SK-N-SH treated with all-trans-retinoic acid at 6 μM for 48 hours (cell line): ENCODE results near the gene LYRM4.

Experiments
- ATAC-seq: fragments of 200-7000 bp; cut with Tn5 transposase; 3 replicates; pipeline ENCODE4 v1.9.1; 2020; ENCODE audit warnings: mild to moderate bottlenecking, moderate library complexity
- ARNTL ChIP-seq: fragments of 450-650 bp; formaldehyde crosslinking; IDR thresholded peaks from 2 replicates; pipeline ENCODE4 v1.5.0; 2020; ENCODE audit warnings: low read depth, mild to moderate bottlenecking, moderate library complexity, borderline replicate concordance
- BACH2 ChIP-seq: fragments of 250-450 bp; sonication (Bioruptor Pico); IDR thresholded peaks from 2 replicates; pipeline ENCODE4 v1.9.0; 2021; ENCODE audit warnings: mild to moderate bottlenecking, borderline replicate concordance
- CREB5 ChIP-seq: fragments of 250-450 bp; sonication (Bioruptor Pico); IDR thresholded peaks from 2 replicates; pipeline ENCODE4 v1.5.1; 2020; ENCODE audit warnings: low read depth, mild to moderate bottlenecking, moderate library complexity
- CSDC2 ChIP-seq: fragments of 250-450 bp; sonication (Bioruptor Pico); IDR thresholded peaks from 2 replicates; pipeline ENCODE4 v1.5.0; 2020; ENCODE audit warnings: mild to moderate bottlenecking, moderate library complexity
- ESRRG ChIP-seq: fragments of 250-450 bp; sonication (Bioruptor Pico); IDR thresholded peaks from 2 replicates; pipeline ENCODE4 v1.6.1; 2021; ENCODE audit warnings: mild to moderate bottlenecking
- GLIS3 ChIP-seq: fragments of 250-450 bp; sonication (Bioruptor Pico); IDR thresholded peaks from 2 replicates; pipeline ENCODE4 v1.5.0; 2020; ENCODE audit warnings: mild to moderate bottlenecking, moderate library complexity
- OSR1 ChIP-seq: fragments of 250-450 bp; sonication (Bioruptor Pico); IDR thresholded peaks from 2 replicates; pipeline ENCODE4 v1.8.0; 2022; ENCODE audit warnings: moderate library complexity, mild to moderate bottlenecking, inconsistent platforms
- POU6F1 ChIP-seq: fragments of 250-450 bp; sonication (Bioruptor Pico); IDR thresholded peaks from 2 replicates; pipeline ENCODE4 v1.8.0; 2021; ENCODE audit warnings: low read depth, mild to moderate bottlenecking, moderate library complexity, borderline replicate concordance
- RARB ChIP-seq: fragments of 250-450 bp; sonication (Bioruptor Pico); IDR thresholded peaks from 2 replicates; pipeline ENCODE4 v1.8.0; 2021; ENCODE audit warnings: mild to moderate bottlenecking, moderate library complexity
- SNAI2 ChIP-seq: fragments of 250-450 bp; sonication (Bioruptor Pico); IDR thresholded peaks from 2 replicates; pipeline ENCODE4 v1.5.0; 2020; ENCODE audit warnings: mild to moderate bottlenecking, moderate library complexity
- TCF4 ChIP-seq: fragments of 250-450 bp; sonication (Bioruptor Pico); IDR thresholded peaks from 2 replicates; pipeline ENCODE4 v1.8.0; 2021; ENCODE audit warnings: mild to moderate bottlenecking, moderate library complexity, borderline replicate concordance
- TSHZ2 ChIP-seq: fragments of 250-450 bp; sonication (Bioruptor Pico); IDR thresholded peaks from 2 replicates; pipeline ENCODE4 v1.5.0; 2020; ENCODE audit warnings: mild to moderate bottlenecking, moderate library complexity
- ZC3H10 ChIP-seq: fragments of 250-450 bp; sonication (Bioruptor Pico); IDR thresholded peaks from 2 replicates; pipeline ENCODE4 v1.5.1; 2021; ENCODE audit warnings: mild to moderate bottlenecking, moderate library complexity
- ZFP3 ChIP-seq: fragments of 250-450 bp; sonication (Bioruptor Pico); IDR thresholded peaks from 2 replicates; pipeline ENCODE4 v1.5.0; 2020; ENCODE audit warnings: mild to moderate bottlenecking, moderate library complexity
- ZFP30 ChIP-seq: fragments of 450-650 bp; formaldehyde crosslinking; IDR thresholded peaks from 2 replicates; pipeline ENCODE4 v1.5.0; 2022; ENCODE audit warnings: mild to moderate bottlenecking, moderate library complexity
- ZNF565 ChIP-seq: fragments of 450-650 bp; formaldehyde crosslinking; conservative IDR thresholded peaks from 2 replicates; pipeline ENCODE4 v1.5.0; 2020; ENCODE audit warnings: low read depth, mild to moderate bottlenecking, moderate library complexity
- ZNF70 ChIP-seq: fragments of 450-650 bp; formaldehyde crosslinking; IDR thresholded peaks from 2 replicates; pipeline ENCODE4 v1.5.0; 2020; ENCODE audit warnings: mild to moderate bottlenecking, moderate library complexity
- ZNF8 ChIP-seq: fragments of 450-650 bp; formaldehyde crosslinking; IDR thresholded peaks from 2 replicates; pipeline ENCODE4 v1.5.0; 2020; ENCODE audit warnings: mild to moderate bottlenecking, moderate library complexity
- TF ChIP-seq, protein P1 (sequence below): fragments of 250-450 bp; sonication (Bioruptor Pico); IDR thresholded peaks from 2 replicates; pipeline ENCODE4 v1.5.1; 2021; ENCODE audit warnings: mild to moderate bottlenecking, moderate library complexity
- TF ChIP-seq, protein P2 (sequence below): fragments of 250-450 bp; sonication (Bioruptor Pico); IDR thresholded peaks from 2 replicates; pipeline ENCODE4 v1.8.0; 2020; ENCODE audit warnings: mild to moderate bottlenecking, moderate library complexity, borderline replicate concordance

The LYRM4 gene

DNA sequence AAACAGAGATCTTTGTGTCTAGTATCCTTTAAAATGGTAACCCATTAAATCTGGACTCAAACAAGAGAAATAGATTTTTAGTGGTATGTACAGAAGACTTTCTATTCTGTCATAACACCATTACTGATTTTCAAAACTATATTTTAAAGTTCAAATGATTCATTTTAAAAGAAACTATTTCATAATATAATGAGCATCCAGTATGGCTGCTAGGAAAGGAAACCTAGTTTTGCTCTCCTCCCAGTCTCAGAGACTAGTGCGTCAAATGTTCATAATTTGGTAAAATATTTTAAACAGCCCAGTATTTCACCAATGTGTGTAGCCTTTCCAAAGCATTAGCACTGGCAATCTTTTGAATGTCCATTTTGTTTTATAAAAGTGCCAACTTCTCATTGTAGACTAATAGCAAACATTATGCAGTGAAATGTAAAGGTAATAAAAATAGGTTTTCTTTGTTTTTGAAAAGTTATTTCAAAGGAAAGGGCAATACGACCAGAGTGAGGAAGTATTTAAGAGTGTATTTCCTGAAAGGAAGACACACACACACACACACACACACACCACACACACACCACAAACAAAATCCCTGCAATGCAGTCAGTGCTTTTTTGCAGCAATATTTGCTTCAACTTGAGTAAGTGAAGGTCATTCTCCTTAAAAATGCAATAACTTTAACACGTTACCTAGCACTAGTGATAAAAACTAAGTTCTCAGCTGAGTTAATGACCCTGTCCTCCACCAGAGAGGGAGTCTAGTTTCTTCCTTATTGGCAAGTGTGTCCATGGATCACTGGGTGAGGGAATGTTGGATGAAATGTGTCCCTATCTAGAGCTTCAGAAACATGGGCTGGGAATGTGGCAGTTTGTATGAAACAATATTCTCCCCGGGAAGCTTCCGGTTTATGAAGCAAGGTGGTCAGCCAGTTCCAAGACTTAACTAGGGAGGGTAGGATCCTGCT is 171.0 kb downstream of the LYRM4 start:
- ATAC-seq, result no peak
- TF ChIP-seq SNAI2 (CRISPR knock-in tag), result no peak
- no peak for TF ChIP-seq POU6F1 (CRISPR knock-in tag)
- TF ChIP-seq TCF4, result no peak
- no peak for TF ChIP-seq GLIS3
- no peak for TF ChIP-seq ZFP3 (CRISPR knock-in tag)
- TF ChIP-seq ARNTL, result no peak
- TF ChIP-seq, protein P1, sequence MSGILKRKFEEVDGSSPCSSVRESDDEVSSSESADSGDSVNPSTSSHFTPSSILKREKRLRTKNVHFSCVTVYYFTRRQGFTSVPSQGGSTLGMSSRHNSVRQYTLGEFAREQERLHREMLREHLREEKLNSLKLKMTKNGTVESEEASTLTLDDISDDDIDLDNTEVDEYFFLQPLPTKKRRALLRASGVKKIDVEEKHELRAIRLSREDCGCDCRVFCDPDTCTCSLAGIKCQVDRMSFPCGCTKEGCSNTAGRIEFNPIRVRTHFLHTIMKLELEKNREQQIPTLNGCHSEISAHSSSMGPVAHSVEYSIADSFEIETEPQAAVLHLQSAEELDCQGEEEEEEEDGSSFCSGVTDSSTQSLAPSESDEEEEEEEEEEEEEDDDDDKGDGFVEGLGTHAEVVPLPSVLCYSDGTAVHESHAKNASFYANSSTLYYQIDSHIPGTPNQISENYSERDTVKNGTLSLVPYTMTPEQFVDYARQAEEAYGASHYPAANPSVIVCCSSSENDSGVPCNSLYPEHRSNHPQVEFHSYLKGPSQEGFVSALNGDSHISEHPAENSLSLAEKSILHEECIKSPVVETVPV (CRISPR knock-in tag), result no peak
- TF ChIP-seq CSDC2 (CRISPR knock-in tag), result no peak
- no peak for TF ChIP-seq ZNF8
- TF ChIP-seq ZNF70 (CRISPR knock-in tag), result no peak
- TF ChIP-seq TSHZ2, result no peak
- no peak for TF ChIP-seq ZNF565 (CRISPR knock-in tag)
- TF ChIP-seq, protein P2, sequence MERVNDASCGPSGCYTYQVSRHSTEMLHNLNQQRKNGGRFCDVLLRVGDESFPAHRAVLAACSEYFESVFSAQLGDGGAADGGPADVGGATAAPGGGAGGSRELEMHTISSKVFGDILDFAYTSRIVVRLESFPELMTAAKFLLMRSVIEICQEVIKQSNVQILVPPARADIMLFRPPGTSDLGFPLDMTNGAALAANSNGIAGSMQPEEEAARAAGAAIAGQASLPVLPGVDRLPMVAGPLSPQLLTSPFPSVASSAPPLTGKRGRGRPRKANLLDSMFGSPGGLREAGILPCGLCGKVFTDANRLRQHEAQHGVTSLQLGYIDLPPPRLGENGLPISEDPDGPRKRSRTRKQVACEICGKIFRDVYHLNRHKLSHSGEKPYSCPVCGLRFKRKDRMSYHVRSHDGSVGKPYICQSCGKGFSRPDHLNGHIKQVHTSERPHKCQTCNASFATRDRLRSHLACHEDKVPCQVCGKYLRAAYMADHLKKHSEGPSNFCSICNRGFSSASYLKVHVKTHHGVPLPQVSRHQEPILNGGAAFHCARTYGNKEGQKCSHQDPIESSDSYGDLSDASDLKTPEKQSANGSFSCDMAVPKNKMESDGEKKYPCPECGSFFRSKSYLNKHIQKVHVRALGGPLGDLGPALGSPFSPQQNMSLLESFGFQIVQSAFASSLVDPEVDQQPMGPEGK (CRISPR knock-in tag), result no peak
- no peak for TF ChIP-seq ZFP30 (CRISPR knock-in tag)

DNA sequence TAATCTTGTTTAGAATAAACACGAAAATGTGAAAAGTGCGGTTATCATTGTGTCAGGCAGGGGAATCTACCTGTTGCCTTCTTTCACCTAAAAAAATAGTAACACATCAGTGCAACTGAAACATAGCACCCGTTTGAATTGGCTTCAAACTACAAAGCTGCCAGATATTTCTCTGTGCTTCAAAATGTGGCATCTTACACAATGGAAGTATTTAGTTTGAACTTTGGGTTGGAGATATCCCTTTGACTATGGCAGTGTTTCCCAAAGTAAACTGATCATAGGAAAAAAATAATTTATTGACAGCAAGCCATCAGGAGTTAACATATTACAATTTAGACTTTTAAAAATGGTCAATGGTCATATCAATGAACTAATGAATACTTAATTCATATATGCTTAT is 172.0 kb downstream of the LYRM4 start:
- ATAC-seq, result no peak
- TF ChIP-seq ARNTL (no peak), OSR1 (CRISPR knock-in tag) (no peak), RARB (CRISPR knock-in tag) (no peak), BACH2 (CRISPR knock-in tag) (no peak)
- TF ChIP-seq, protein P1 (CRISPR knock-in tag), result no peak
- TF ChIP-seq, all 23 proteins: peak for 0

DNA sequence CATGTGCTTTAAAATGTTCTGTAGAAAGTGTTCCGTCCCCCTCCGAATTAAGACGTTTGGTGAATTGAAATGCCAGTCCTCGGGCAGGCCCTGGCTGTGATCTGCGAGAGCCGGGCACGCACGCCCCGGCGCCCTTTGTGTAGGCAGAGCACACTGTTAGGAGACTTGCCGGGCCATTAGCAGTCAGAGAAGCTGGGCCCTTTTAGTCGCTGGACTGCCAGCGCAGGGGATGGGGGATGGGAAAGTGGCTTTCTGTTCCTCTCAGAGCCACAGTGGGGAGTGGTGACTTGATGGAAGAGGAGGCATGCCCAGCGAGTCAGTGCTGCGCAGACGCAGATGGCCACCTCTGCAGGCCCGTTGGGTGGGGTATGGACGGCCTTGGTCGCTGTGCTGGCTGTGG is 173.4 kb downstream of the LYRM4 start:
- no peak for ATAC-seq

More for the DNA sequence above, 173.4 kb downstream of the LYRM4 start:
- no peak for TF ChIP-seq ZC3H10 (CRISPR knock-in tag)
- TF ChIP-seq TSHZ2, result no peak
- TF ChIP-seq POU6F1 (CRISPR knock-in tag), result no peak
- no peak for TF ChIP-seq CREB5 (CRISPR knock-in tag)
- no peak for TF ChIP-seq ESRRG
- no peak for TF ChIP-seq TCF4
- no peak for TF ChIP-seq ZNF565 (CRISPR knock-in tag)
- no peak for TF ChIP-seq ZFP30 (CRISPR knock-in tag)
- TF ChIP-seq, all 23 proteins: peak for 0
